ENCODE measurements around the gene SLC1A7. TPM values are rescaled to one million over a fixed set of nuclear protein-coding genes. Genes with fewer than 3 reads are reported as not detected.

Gene SLC1A7
- total RNA-seq, 1 donor from 2014 or later = not detected

- TF ChIP-seq, protein P1, sequence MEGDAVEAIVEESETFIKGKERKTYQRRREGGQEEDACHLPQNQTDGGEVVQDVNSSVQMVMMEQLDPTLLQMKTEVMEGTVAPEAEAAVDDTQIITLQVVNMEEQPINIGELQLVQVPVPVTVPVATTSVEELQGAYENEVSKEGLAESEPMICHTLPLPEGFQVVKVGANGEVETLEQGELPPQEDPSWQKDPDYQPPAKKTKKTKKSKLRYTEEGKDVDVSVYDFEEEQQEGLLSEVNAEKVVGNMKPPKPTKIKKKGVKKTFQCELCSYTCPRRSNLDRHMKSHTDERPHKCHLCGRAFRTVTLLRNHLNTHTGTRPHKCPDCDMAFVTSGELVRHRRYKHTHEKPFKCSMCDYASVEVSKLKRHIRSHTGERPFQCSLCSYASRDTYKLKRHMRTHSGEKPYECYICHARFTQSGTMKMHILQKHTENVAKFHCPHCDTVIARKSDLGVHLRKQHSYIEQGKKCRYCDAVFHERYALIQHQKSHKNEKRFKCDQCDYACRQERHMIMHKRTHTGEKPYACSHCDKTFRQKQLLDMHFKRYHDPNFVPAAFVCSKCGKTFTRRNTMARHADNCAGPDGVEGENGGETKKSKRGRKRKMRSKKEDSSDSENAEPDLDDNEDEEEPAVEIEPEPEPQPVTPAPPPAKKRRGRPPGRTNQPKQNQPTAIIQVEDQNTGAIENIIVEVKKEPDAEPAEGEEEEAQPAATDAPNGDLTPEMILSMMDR (IDR thresholded peaks at IDR 0.05; ENCODE audit: insufficient read depth, low read length, poor library complexity, severe bottlenecking) = no peak
- H3K36me3 ChIP-seq (ENCODE audit: control insufficient read depth, insufficient read depth, low read length) = no peaks in the 10 kb centered on the region
- no peak overlapping the region for H3K4me3 ChIP-seq (ENCODE audit: low read depth, low read length)
- no peaks in the 10 kb centered on the region for H3K27me3 ChIP-seq (ENCODE audit: control insufficient read depth, insufficient read depth, low read length)
- no peak for DNase-seq (ENCODE audit: low read depth)
Observed at GRCh38 chr1:53122201-53122885, 20.1 kb downstream of the SLC1A7 start.

GRCh38 chr1:53121319-53122172 lies 20.9 kb downstream of the SLC1A7 start:
- peak; percentile 32 for DNase-seq (ENCODE audit: low read depth)
- H3K36me3 ChIP-seq (ENCODE audit: control insufficient read depth, insufficient read depth, low read length) = no peaks in the 10 kb centered on the region
- H3K4me3 ChIP-seq (ENCODE audit: low read depth, low read length) = no peak overlapping the region
- no peaks in the 10 kb centered on the region for H3K27me3 ChIP-seq (ENCODE audit: control insufficient read depth, insufficient read depth, low read length)
- TF ChIP-seq, protein P1 (IDR thresholded peaks at IDR 0.05; ENCODE audit: insufficient read depth, low read length, poor library complexity, severe bottlenecking) = peak; percentile 13

DNA sequence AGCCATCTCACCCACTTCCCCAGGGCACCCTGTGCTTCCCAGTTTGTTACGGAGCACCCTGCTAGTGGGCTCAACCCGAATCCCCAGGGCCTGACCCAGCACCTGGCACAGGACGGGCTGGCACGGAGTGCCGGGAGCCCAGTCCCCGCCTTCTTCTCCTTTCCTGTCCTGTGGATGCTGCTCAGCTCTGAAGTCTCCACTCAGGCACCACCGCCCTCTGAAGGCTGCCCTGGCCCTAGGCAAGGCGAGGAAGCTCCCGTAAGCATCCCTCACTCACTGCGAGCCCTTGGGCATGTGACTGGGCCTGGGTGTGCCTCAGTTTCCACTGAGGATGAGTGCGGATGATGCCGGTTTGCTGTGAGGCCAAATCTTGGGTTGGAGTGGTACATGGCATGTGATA lies 21.8 kb downstream of the SLC1A7 start:
- no peak overlapping the region for H3K4me3 ChIP-seq (ENCODE audit: low read depth, low read length)
- no peak for DNase-seq (ENCODE audit: low read depth)
- TF ChIP-seq, protein P1 (IDR thresholded peaks at IDR 0.05; ENCODE audit: insufficient read depth, low read length, poor library complexity, severe bottlenecking) = no peak

GRCh38 chr1:53117836-53118235 lies 24.6 kb downstream of the SLC1A7 start:
- no peak for DNase-seq (ENCODE audit: low read depth)
- TF ChIP-seq, protein P1 (IDR thresholded peaks at IDR 0.05; ENCODE audit: insufficient read depth, low read length, poor library complexity, severe bottlenecking) = no peak
- H3K27me3 ChIP-seq (ENCODE audit: control insufficient read depth, insufficient read depth, low read length) = no peaks in the 10 kb centered on the region
- H3K36me3 ChIP-seq (ENCODE audit: control insufficient read depth, insufficient read depth, low read length) = no peaks in the 10 kb centered on the region
- no peak overlapping the region for H3K4me3 ChIP-seq (ENCODE audit: low read depth, low read length)

More for the DNA sequence above, 21.8 kb downstream of the SLC1A7 start:
- no peaks in the 10 kb centered on the region for H3K36me3 ChIP-seq (ENCODE audit: control insufficient read depth, insufficient read depth, low read length)
- H3K27me3 ChIP-seq (ENCODE audit: control insufficient read depth, insufficient read depth, low read length) = no peaks in the 10 kb centered on the region

GRCh38 chr1:53116933-53117600 lies 25.4 kb downstream of the SLC1A7 start:
- Histone ChIP-seq H3K27me3 (ENCODE audit: control insufficient read depth, insufficient read depth, low read length) (no peaks in the 10 kb centered on the region), H3K4me3 (ENCODE audit: low read depth, low read length) (no peak overlapping the region), H3K36me3 (ENCODE audit: control insufficient read depth, insufficient read depth, low read length) (no peaks in the 10 kb centered on the region)
- TF ChIP-seq, protein P1 (IDR thresholded peaks at IDR 0.05; ENCODE audit: insufficient read depth, low read length, poor library complexity, severe bottlenecking) = no peak
- no peak for DNase-seq (ENCODE audit: low read depth)
